Hepatocyte (in vitro differentiated cells): ENCODE results near the gene CDYL. TPM values are rescaled to one million over a fixed set of nuclear protein-coding genes. Genes with fewer than 3 reads are reported as not detected.

ENCODE experiments used
- DNase-seq: peaks from one replicate; pipeline ENCODE4 v3.0.0-alpha.2; 2016; ENCODE audit warnings: low spot score
- H2AFZ ChIP-seq: fragments of 200-600 bp; sonication (generic); 2 replicates; pipeline ENCODE4 v1.6.0; 2016; ENCODE audit warnings: antibody characterized with exemption, mild to moderate bottlenecking
- H3K27ac ChIP-seq: fragments of 200-600 bp; sonication (generic); 2 replicates; pipeline ENCODE4 v1.5.1; 2016; ENCODE audit warnings: mild to moderate bottlenecking
- H3K27me3 ChIP-seq: fragments of 200-600 bp; sonication (generic); 2 replicates; pipeline ENCODE4 v1.6.1; 2016
- H3K36me3 ChIP-seq: fragments of 200-600 bp; sonication (generic); replicated peaks from 2 replicates; pipeline ENCODE4 v1.5.1; 2016; ENCODE audit warnings: low read depth; ENCODE audit not compliant: insufficient read depth
- H3K4me1 ChIP-seq: fragments of 200-600 bp; sonication (generic); 2 replicates; pipeline ENCODE4 v1.5.1; 2016; ENCODE audit warnings: mild to moderate bottlenecking, moderate library complexity; ENCODE audit not compliant: insufficient read depth
- H3K4me2 ChIP-seq: fragments of 200-600 bp; sonication (generic); 2 replicates; pipeline ENCODE4 v1.6.0; 2016
- H3K4me3 ChIP-seq: fragments of 200-600 bp; sonication (generic); 2 replicates; pipeline ENCODE4 v1.5.1; 2016; ENCODE audit warnings: mild to moderate bottlenecking
- H3K79me2 ChIP-seq: fragments of 200-600 bp; sonication (generic); 2 replicates; pipeline ENCODE4 v1.6.0; 2017; ENCODE audit warnings: mild to moderate bottlenecking
- H3K9me2 ChIP-seq: fragments of 200-600 bp; sonication (generic); replicated peaks from 2 replicates; pipeline ENCODE4 v1.6.0; 2017; ENCODE audit warnings: mild to moderate bottlenecking; ENCODE audit not compliant: insufficient read depth
- H3K9me3 ChIP-seq: fragments of 200-600 bp; sonication (generic); 2 replicates; pipeline ENCODE4 v1.5.1; 2016; ENCODE audit warnings: low read depth, mild to moderate bottlenecking
- H4K20me1 ChIP-seq: fragments of 200-600 bp; sonication (generic); 2 replicates; pipeline ENCODE4 v1.6.0; 2016; ENCODE audit warnings: mild to moderate bottlenecking; ENCODE audit not compliant: insufficient read depth, poor library complexity, severe bottlenecking
- EZH2 ChIP-seq: fragments of 200-600 bp; sonication (generic); IDR thresholded peaks from 2 replicates; pipeline ENCODE4 v1.6.1; 2016; ENCODE audit warnings: antibody characterized with exemption, mild to moderate bottlenecking, borderline replicate concordance
- EZH2phosphoT487 ChIP-seq: fragments of 200-600 bp; sonication (generic); IDR thresholded peaks from one replicate; pipeline ENCODE4 v1.6.1; 2018; ENCODE audit warnings: antibody characterized with exemption, mild to moderate bottlenecking, low read depth, moderate library complexity; ENCODE audit not compliant: unreplicated experiment, severe bottlenecking
- WGBS: methylation state at CpG from one replicate; pipeline ENCODE4 v1.1.6; 2016; ENCODE audit warnings: low lambda C conversion rate; ENCODE audit errors: missing lambda C conversion rate; 5-methylcytosine and 5-hydroxymethylcytosine counted together
- polyA plus RNA-seq: library from polyadenylated mRNA; unstranded; fragments of >200 nt; fragmentation: Nextera tagmentation; extraction: Ambion mirVana; gene quantifications from 2 replicates; pipeline ENCODE4 v1.2.1, GENCODE V29; 2016
- total RNA-seq: library from RNA; depleted of rRNA; stranded (reverse); fragments of >200 nt; gene quantifications from 2 replicates; pipeline ENCODE4 v1.2.3, GENCODE V29; 2014
- TF ChIP-seq, protein P1 (sequence below): fragments of 200-600 bp; sonication (generic); IDR thresholded peaks from 2 replicates; pipeline ENCODE4 v1.5.1; 2016; ENCODE audit warnings: antibody characterized with exemption, mild to moderate bottlenecking; ENCODE audit not compliant: poor library complexity

CDYL gene
- total and polyA plus RNA-seq, 2 experiments from 2014 or later, result 25.3 to 30.4 TPM

DNA sequence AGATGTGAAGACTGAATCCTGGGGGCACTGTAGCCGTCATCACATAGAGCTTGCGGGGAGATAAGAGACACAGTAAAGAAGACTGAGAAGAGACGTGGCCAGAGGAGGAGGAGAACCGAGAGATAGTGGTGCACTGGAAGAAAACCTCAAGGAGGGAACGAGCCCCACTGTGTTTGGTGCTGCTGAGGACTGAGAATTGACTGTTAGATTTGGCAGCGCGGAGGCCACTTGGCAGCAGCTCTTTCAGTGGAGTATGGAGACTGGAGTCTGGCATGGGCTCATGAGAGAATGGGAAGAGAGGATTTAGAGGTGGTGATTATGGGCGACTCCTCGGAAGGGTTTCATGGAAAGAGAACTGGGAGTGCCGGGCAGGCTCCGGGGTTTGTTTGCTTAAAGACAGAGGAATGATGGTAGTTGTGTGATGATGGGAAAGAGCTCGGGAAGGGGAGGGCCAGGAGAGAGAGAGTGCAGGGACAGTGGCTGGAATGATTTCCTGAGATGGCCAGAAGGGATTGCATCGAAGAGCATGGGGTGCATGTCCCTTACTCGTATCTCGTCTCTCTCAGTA lies 18.0 kb downstream of the CDYL start:
- Histone ChIP-seq H3K9me2 (no peaks in the 10 kb centered on the region), H3K9me3 (no peaks in the 10 kb centered on the region), H3K27ac (peak overlapping the region; percentile 51), H3K36me3 (no peaks in the 10 kb centered on the region), H3K4me1 (peaks cover 7% of the 10 kb centered on the region), H3K4me2 (peak overlapping the region; percentile 53), H3K4me3 (no peak overlapping the region), H4K20me1 (peaks cover 71% of the 10 kb centered on the region), H2AFZ (no peak overlapping the region), H3K27me3 (no peaks in the 10 kb centered on the region), H3K79me2 (peaks cover 98% of the 10 kb centered on the region)
- no peak for TF ChIP-seq EZH2
- WGBS, result 41% methylated on average over 15 of the region's 15 CpGs
- DNase-seq, result peak; percentile 30

GRCh38 chr6:4797587-4797986 lies 21.4 kb downstream of the CDYL start:
- peaks cover 100% of the 10 kb centered on the region for H3K79me2 ChIP-seq
- H3K27ac ChIP-seq, result no peak overlapping the region
- no peaks in the 10 kb centered on the region for H3K4me1 ChIP-seq
- H4K20me1 ChIP-seq, result peaks cover 70% of the 10 kb centered on the region
- H3K9me3 ChIP-seq, result peaks cover 6% of the 10 kb centered on the region
- H3K9me2 ChIP-seq, result no peaks in the 10 kb centered on the region
- H3K4me3 ChIP-seq, result no peak overlapping the region
- 81% methylated on average over 2 of the region's 2 CpGs for whole genome bisulfite sequencing
- H3K4me2 ChIP-seq, result no peak overlapping the region
- H2AFZ ChIP-seq, result no peak overlapping the region
- no peaks in the 10 kb centered on the region for H3K27me3 ChIP-seq
- TF ChIP-seq EZH2, result no peak
- no peak for TF ChIP-seq EZH2phosphoT487
- TF ChIP-seq, protein P1, sequence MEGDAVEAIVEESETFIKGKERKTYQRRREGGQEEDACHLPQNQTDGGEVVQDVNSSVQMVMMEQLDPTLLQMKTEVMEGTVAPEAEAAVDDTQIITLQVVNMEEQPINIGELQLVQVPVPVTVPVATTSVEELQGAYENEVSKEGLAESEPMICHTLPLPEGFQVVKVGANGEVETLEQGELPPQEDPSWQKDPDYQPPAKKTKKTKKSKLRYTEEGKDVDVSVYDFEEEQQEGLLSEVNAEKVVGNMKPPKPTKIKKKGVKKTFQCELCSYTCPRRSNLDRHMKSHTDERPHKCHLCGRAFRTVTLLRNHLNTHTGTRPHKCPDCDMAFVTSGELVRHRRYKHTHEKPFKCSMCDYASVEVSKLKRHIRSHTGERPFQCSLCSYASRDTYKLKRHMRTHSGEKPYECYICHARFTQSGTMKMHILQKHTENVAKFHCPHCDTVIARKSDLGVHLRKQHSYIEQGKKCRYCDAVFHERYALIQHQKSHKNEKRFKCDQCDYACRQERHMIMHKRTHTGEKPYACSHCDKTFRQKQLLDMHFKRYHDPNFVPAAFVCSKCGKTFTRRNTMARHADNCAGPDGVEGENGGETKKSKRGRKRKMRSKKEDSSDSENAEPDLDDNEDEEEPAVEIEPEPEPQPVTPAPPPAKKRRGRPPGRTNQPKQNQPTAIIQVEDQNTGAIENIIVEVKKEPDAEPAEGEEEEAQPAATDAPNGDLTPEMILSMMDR, result no peak
- no peaks in the 10 kb centered on the region for H3K36me3 ChIP-seq
- no peak for DNase-seq

DNA sequence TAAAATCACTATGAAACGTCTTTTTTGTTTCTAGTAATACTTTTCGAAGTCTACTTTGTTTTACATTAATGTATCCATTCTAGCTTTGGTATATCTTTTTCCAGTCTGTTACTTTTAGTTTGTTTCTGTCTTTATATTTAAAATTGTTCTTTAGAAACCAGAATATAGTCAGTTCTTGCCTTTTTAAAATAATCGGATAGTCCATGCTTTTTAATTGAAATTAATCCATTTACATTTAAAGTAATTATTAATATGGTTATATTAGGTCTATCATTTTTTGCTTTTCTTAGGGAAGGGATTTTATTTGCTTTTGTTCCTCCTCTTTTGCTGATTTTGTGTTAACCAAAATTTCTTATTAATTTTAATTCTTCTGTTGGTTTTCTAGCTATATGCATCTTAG lies 23.7 kb downstream of the CDYL start:
- H3K27ac ChIP-seq, result no peak overlapping the region
- H3K4me2 ChIP-seq, result no peak overlapping the region
- no peak for TF ChIP-seq EZH2
- no peak for TF ChIP-seq EZH2phosphoT487
- TF ChIP-seq, protein P1, result no peak
- no peaks in the 10 kb centered on the region for H3K9me2 ChIP-seq
- H3K79me2 ChIP-seq, result peaks cover 100% of the 10 kb centered on the region
- no peaks in the 10 kb centered on the region for H3K27me3 ChIP-seq
- no peak for DNase-seq
- peaks cover 75% of the 10 kb centered on the region for H4K20me1 ChIP-seq
- H3K4me1 ChIP-seq, result no peaks in the 10 kb centered on the region
- peaks cover 6% of the 10 kb centered on the region for H3K9me3 ChIP-seq
- H3K4me3 ChIP-seq, result no peak overlapping the region
- no peak overlapping the region for H2AFZ ChIP-seq
- H3K36me3 ChIP-seq, result no peaks in the 10 kb centered on the region
- 97% methylated on average over 3 of the region's 3 CpGs for WGBS

GRCh38 chr6:4800662-4801061 lies 24.5 kb downstream of the CDYL start:
- Histone ChIP-seq H3K9me2 (no peaks in the 10 kb centered on the region), H3K27me3 (no peaks in the 10 kb centered on the region), H3K4me3 (no peak overlapping the region), H3K79me2 (peaks cover 100% of the 10 kb centered on the region), H3K4me2 (no peak overlapping the region), H4K20me1 (peaks cover 75% of the 10 kb centered on the region), H3K27ac (no peak overlapping the region), H3K9me3 (peaks cover 6% of the 10 kb centered on the region), H2AFZ (no peak overlapping the region), H3K36me3 (no peaks in the 10 kb centered on the region), H3K4me1 (no peaks in the 10 kb centered on the region)
- DNase-seq, result no peak
- 65% methylated on average over 3 of the region's 3 CpGs for WGBS
- TF ChIP-seq EZH2 (no peak), EZH2phosphoT487 (no peak)
